ENCODE data around the gene AKT3.

AKT3 gene

DNA sequence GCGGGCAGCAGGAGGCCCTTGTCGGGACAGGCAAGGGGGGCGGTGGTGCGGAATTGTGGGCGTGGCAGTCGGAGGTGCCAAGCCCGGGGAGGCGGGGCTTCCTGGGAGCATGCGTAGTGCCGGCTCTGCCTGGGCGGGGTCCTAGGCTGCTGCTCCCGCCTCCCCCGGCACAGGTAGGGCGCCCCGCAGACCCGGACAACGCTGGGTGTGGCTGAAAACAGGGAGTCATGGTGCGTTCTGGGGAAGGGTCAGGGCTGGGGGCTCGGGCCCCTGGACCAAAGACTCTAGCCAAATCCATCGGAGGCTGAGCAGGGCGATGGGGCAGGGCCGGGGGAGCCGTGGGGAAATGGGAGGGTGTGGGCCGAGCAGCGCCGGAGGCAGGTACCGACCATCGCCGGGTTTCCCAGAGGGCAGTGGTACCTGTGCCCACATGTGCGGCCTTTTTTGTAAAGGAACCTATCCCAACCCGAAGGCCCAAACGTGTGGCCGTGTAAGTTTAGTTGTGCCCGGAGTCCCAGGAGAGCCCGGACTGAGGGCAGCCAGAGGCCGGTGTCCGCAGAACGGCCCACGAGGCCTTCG is 362.3 kb downstream of the AKT3 start:
- DNase-seq (ENCODE audit: low read depth): no peak

DNA sequence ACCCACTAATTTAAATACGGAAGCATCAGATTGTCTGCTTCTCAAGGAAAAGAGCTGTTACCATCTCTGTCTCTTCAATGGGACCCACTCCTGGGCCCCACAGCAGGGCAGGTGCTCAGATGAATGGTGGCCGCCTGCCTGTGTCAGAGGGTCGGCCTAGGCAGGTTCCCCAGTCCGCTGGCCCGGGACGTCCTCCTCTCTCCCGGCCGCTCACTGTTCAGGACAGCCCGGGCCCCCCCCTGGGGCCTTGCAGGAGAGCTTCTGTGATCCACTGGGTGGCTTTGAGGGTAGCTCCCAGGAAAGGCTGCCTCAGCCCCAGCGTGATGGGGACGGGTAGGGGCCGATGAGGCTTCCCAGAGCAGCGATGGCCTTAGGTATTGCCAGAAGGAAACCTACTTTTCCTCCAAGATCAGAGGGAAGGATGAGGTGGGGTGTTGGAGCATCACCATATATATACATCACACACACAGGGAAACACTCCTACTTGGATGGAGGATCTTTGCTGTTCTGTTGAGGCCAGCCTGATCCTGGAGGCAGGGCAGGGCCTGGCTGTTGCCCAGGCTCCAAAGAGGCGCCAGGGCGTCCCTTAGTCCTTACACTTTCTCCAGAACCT is 362.9 kb downstream of the AKT3 start:
- DNase-seq (ENCODE audit: low read depth): no peak

DNA sequence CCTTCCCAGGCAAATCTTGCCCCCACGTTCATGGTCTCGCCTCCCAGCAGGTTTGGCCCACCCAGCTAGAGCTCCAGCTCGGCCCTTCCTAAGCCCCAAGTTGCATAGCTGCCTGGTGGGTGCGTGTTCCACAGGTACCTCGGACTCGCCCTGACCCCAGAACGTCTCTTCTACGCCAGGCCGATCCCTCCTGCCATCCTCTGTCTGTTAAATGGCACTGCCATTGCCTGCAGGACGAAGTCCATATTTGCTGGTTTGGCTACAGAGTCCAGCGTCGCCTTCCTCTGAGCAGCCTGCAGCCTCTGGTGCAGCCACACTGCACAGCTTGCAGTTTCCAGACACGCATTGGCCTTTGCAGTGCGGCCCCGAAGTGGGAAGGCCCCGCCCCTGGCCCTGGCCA is 366.1 kb downstream of the AKT3 start:
- no peak for DNase-seq (ENCODE audit: low read depth)

DNA sequence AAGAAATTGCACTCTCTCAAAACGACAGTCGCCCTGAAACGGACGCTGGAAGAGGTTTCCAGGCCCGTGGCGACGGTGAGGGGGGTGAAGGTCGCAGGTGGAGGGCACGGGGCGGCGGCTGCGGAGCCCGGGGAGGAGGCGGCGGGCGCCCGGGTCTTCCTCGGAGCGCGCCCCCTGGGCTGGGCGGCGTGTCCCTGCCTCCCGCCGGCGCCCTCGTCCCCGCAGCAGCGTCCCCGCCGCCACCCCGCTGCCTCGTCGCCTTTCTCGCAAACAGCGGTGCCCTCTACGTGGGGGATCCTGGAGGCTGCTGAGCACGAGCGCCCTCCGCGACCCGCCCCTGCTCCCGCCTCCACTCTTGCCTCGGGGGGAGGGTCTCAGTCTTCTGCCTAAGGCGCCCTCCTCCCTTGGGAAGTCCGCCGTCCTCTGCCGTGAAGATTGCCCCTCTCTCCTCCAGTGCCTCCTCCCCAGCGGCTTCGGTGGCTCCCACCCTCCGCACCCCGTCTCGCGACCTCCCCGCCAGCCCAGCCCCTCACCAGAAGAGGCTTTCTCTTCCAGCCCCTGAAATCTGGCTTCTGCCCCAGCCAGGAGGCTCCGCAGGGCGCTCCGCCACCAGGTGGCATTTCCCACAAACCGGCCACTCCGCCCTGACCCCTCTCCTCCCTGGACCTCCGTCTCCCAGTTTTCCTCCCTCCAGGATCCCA is 366.8 kb downstream of the AKT3 start:
- DNase-seq (ENCODE audit: low read depth): no peak

DNA sequence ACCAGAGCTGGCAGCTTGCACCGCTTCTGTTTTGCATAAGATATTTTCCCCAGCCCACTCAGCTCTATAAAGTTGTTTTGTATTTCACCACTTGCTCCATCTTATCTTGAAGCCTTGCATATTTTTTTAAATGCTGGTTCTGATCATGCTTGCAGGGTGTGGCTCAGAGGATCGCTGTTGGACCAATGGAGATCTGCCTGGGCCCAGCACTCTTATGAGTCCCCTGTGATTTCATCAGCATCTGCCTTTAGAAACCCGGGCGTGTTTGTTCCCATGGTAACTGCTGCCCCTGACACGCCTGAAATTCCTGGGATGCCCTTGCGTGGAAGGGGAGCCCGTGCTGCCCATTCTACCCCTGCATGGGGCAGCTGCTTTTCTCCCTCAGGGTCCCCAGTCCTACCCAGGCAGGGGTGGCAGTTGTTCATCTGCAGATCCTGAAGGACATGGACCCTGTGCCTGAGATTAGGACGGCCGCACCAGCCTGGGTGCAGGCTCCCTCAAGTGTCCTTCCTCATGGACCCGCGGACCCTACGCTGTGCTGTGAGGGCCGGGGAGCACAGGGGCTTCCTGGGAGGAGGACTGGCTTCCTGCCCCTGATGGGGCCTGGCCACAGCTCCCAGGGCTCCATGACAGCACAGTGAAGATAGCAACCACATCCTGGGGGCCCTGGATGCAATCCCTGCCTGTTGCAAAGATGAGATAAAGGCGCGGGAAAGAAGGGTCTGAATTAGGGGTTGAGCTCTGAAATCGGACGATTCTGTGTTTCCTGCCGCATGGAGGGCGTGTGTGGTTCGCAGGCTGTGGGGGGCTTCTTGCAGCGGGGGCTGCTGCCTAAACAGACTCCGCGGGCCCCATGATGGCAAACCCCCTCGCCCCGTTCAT is 367.7 kb downstream of the AKT3 start:
- DNase-seq (ENCODE audit: low read depth): peak; percentile 82

DNA sequence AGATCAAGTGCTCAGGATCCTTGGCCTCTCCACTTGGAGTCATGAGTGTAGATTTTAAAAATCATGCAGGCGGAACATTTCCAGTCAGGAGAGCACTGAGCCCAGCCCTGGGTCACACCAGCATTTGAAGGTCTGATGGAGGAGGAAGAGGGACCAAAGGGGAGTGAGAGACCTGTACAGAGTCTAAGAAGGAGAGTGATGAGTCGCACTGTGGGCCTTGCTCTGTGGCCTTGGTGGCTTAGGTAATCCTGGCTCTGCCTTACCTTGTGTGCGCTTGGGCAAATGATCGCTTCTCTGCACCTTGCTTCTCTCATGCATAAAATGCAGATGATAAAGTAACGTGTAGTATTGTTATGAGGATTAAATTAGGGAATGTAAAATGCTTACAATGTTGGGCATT is 368.9 kb downstream of the AKT3 start:
- DNase-seq (ENCODE audit: low read depth): no peak

DNA sequence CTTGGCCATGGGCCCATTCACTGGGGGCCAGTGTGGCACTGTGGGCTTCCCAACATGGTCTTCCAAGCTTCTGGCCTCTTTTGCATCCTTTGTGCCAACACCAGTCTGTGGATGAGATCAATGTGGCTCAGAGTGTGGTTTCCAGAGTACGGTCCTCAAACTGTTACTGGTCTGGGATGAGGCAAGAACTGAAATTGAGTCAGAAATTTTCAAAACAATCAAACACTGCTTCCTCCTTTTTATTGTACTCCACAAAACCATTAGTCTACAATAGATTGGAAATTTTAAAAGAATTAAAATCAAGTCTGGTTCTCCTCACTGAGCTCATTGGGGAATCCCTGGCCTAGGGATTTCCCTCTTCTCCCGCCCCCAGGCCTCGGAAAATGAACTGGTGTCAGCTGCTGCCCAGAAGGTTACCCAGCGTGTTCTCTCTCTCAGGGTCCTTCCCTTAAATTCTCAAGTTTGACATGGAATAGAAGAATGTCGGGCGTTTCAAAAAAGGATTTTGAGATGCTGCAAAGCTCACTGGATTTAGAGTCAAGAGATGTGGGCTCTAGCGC is 372.2 kb downstream of the AKT3 start:
- DNase-seq (ENCODE audit: low read depth): no peak

DNA sequence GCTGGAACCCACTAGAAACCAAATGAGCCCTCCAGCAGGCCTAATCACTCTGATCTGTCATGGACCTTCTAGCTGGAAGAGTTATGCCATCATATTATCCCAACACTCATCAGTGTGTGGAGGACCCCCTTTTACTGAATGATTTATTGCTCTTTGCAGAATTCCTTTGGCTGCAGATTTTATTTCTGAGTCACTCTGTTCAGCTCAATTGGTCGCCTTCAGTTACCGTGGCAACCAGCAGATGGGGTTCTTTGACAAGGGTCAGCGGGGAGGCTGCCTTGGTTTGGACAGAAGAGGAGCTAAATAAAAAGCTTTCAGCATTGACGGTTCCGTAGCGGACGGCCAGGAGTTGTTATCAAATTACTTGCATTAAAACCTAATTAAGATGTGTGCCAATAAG is 374.1 kb downstream of the AKT3 start:
- DNase-seq (ENCODE audit: low read depth): peak; percentile 59

DNA sequence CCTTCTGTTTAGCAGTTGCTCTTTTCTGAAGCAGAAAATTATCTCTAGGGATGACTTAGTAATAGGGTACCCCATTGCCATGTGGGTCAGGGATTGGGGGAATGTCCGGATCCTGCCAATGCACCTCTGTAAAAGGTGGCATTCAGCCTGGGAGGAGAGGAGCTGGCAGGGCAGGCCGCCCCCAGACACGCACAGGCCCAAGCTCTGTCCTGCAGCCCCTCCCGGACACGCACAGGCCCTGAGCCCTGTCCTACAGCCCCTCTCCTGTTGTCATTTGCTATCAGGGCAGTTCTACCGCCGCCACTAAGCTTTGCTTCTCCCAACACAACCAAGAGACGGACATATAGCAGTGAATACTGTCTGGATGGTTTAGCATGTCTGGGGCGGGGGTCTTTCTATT is 375.1 kb downstream of the AKT3 start:
- DNase-seq (ENCODE audit: low read depth): no peak

DNA sequence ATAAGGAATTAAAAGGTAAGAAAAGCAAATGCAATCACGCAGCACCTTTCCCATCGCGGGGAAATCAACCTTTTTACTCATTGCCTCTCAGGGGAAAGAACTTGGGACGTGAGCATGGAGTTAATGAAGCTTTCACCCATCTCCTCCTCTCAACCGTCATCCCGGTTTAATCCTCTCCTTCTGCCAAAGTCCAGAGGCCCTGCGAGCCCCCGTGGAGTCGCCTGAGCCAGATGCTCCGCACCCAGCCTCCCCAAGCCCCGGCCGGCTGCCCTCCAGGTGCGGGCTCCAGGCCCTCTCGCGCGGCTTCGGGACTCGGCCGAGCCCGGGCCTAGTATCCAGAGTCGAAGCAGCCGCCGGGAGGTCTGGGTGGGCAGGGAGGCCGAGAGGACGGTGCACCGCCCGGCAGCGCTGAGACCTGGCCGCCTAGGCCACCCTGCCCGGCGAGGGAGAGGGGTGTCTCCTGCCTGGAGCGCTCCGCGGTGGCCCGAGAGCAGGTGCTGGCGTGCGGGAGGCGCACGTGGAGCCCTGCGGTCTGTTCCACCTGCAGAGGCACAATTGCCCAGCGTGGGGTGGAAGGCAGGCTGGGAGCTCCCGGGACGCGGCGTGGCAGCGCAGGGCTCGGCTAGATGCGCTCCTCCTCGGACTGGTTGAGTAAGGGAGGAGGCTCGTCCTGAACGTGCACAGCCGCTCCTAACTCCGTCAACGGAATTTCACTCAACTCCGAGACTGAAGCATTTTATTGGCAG is 375.7 kb downstream of the AKT3 start:
- DNase-seq (ENCODE audit: low read depth): no peak

DNA sequence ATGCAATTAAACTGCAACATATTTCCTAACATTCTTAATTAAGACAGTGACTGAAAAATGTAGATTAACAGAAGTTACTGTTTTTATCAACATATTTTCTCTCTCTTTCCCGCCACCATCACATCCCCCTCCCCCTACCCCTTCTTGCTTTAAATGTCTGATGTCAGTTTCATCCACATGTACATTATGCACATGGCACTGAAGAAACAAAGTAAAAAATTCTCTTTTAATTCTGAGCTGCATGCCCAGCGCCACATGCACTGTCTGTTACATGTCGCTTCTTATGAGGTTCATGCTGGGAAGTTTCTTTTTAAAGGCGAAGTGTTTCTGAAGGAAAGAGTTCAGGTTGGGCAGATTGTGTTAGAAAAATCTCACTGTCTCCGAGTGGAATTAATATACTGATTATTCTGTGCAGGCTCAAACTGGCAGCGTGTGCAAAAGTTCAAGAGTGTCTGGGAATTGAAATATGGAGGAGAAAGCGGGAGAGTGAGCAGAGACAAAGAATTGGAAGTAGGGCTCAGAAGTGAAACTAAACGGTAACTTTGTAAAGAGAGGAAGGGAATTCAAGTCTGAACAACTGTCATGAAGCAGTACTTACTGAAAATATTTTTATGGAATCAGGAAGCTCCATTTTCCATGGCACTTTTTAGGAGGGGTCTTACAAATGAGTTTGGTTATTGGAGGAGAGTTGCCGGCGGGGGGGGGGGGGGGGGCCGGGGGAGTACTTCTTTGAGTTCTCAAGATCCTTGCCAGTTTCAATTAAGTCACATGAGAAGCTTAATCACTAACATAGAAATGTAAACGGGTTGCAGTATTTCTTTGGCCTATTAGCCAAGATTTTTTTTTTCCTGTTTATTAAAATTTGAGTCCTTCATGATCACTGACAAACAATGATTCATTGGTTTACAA is 376.6 kb downstream of the AKT3 start:
- peak; percentile 34 for DNase-seq (ENCODE audit: low read depth)

DNA sequence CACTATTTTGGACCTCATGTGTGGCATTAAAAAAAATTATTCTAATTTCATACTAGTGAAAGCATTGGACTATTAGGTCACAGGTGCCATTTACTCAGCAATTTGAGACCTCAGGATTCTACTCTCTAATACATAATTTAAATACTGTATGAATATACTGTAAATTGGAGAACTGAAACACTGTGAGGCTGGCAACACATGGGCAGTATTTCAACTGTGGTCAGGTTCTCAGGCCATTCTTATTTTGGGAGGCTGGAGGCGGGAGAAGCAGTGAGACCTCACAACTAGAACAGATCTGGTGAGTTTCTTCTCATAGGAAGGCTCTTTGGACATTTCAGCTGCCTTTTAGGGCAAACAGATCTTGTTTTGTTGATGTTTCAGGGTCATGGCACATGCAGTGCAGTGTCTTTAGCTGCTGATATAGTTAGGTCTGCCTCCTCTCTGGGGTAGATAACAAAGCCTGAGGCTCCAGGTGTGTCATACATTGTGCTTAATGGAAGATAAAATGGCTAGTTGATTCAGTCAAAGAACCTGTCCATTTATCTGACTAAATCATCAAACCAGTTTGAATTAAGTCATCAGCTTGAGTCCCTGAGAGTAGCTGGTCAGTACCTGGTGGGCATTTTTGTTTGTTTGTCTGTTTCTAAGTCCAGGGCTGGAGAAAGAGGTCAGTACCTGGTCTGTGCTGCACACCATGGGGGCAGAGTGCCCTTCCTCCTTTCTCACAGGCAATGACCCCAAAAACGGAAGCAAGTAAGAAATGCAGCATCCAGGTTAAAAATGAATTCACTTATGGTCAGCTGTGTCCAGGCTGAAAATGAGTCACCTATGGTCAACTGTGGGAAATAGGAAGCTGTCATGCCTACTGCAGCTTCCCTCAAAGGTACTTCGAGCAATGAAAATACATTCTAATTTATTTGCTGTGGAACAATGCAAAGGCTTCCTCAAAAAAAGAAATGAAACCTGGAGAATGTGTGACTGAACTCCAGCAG is 378.0 kb downstream of the AKT3 start:
- peak; percentile 42 for DNase-seq (ENCODE audit: low read depth)

DNA sequence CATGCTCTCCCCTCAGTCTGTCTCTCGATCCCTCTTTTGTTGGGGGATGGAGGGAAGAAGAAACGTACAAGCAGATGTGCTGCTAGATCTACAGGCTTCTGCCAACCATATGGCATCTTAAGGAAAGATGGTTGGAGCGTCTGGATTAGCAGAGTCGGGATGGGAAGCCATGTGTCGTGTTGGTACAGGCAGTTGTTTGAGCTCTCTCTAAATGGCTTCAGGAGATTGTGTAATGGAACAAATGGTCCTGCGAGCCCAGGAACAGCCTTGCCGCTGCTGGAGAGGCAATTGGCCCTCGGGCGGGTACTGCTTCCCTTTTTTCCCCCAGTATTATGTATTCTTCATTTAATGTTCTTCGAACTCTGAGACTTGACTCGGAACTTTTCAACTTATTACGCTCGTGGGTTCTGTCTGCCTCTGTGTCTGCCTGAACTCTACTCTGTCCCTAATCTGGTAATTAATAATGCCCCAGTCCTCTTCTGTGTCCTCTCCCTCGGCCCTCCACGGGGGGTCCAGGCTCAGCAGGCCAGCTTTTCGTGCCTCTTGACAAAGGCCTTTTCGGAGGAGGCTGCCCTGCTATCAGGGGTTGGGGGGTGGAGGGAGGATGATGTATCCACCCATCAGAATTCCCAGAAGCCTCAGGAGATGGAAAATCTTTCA is 378.9 kb downstream of the AKT3 start:
- DNase-seq (ENCODE audit: low read depth): no peak

DNA sequence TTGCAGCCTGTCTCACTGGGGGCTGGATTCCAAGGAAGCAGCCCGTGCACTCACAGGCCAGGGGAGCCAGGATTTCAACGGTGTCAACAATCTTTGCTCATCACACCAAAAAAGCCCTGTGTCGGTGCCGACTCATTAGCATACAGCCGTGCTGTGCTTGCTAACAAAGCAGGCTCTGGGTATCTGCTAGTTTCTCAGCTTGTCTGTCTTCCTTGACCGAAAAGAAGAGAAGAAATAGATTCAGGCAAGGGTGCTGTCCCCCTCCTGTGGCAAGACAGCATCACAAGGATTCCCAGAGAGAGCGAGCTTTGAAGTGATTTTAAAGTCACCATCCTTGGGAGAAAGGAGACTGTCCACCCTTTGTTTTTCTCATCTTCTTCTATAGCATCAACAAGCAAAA is 379.5 kb downstream of the AKT3 start:
- no peak for DNase-seq (ENCODE audit: low read depth)

DNA sequence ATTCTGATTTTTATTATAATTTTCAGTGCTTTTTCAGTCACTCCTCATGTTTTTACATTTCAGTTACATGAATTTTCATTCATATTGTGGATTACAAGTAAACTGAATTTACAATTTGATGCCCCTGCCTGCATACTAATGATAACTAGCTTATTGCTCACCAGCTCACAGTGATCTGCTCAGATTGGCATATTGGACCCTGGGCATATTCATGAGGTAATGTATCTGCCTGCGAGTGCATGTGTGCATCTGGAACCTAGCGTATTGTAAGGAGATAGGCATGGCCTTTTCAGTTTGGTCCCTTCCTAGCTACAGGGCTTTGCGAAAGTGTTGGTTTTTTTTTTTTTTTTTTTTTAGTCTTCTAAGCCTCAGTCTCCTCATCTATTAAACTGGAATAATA is 380.5 kb downstream of the AKT3 start:
- no peak for DNase-seq (ENCODE audit: low read depth)

DNA sequence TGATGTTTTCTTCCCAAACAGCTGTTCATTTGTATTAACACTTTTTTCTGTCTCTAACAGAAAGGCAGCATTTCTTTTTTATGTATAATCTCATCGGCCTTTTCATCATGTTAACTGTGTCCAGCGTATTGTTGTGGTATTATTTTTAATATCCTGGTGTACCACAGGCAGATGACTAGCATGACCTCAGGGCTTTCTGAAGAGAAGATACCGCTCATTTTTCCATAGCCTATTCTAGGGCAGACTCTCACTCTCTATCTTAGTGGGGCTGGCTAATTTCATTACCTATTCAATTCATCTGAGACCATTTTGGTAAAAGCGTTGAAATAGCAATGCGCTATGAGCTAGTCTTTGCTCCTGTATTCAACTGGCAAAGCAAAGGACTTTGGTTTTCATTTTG is 384.3 kb downstream of the AKT3 start:
- no peak for DNase-seq (ENCODE audit: low read depth)

DNA sequence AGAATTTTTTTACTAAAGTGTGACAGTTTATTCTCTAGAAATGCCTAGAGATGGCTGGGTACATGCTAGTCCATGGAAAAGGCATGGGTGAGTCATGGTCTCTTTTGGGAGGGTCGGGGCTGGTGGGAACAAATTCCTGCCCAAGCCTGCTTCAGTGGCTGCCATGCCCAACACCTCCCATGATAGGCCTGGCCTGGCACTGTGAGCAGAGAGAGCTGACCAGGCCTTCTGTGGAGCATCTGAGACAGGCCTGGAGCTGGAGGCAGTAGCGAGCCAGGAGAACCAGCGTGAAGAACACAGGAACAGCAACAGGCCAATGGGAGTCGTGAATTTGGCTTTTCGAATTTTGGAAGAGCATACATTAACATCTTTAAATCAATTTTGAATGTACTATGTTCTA is 385.0 kb downstream of the AKT3 start:
- DNase-seq (ENCODE audit: low read depth): no peak

DNA sequence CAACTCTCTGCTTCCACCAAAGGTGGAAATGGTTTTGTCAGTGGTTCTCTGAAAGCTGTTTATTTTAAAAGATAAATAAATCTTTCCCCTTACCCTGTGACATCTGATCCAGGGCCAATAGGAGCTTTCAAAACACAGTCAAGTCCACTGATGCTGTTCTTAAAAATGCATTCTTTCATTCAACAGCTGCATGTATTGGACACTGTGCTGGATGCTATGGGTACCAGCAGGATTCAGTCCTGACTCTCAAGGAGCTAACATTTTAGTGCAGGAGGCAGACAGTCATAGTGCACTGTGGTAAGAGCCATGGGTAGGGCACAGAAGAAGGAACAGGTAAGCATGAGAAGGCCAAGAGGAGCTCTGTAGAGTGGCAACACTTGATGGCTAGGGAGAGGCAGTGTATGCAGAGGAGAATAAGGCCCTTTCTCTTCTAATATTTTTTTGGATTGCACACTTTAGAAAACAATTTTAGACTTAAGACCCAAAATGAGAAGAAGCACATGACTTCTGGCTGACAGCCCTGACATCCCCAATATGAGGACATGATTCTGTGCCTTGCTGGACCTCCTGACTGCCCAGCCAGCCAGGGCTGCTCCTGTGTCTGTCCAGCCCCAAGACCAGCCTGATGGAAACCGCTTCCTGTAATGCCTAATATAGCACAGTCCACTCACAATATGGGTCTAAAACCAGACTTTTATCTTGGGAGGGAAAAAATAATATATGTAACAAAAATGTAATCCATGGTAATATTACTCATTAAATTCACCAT is 386.9 kb downstream of the AKT3 start:
- no peak for DNase-seq (ENCODE audit: low read depth)
